ENCODE measurements around the gene SLC17A9.
A peak's percentile ranks its signal among the peaks of the same experiment; 100 is the strongest.

The SLC17A9 gene

GRCh38 chr20:62923669-62924441 lies 28.7 kb upstream of the SLC17A9 start:
- in situ Hi-C loops (cut with HindIII; ENCODE audit: low pct_ligation_motif_present, low sequenced_read_pairs) = no loop called here
- Histone ChIP-seq H3K27me3 (replicated peaks) (no peaks in the 10 kb centered on the region), H3K4me3 (ENCODE audit: low read depth, low read length) (no peak overlapping the region), H3K36me3 (replicated peaks) (no peaks in the 10 kb centered on the region), H3K27ac (peak overlapping the region; percentile 92)
- no peak for TF ChIP-seq CTCF (IDR thresholded peaks at IDR 0.05; ENCODE audit: low read depth, low read length, missing control alignments)
- no peak for DNase-seq

- no peaks in the 10 kb centered on the region for H3K27me3 ChIP-seq (replicated peaks)
- no peaks in the 10 kb centered on the region for H3K36me3 ChIP-seq (replicated peaks)
- H3K27ac ChIP-seq = peak overlapping the region; percentile 92
- in situ Hi-C loops (cut with HindIII; ENCODE audit: low pct_ligation_motif_present, low sequenced_read_pairs) = no loop called here
- DNase-seq = peak; percentile 28
- TF ChIP-seq CTCF (IDR thresholded peaks at IDR 0.05; ENCODE audit: low read depth, low read length, missing control alignments) = no peak
- peak overlapping the region; percentile 93 for H3K4me3 ChIP-seq (ENCODE audit: low read depth, low read length)
Measured at GRCh38 chr20:62924442-62925075, 27.9 kb upstream of the SLC17A9 start.

- in situ Hi-C loops (cut with HindIII; ENCODE audit: low pct_ligation_motif_present, low sequenced_read_pairs) = no loop called here
- Histone ChIP-seq H3K4me3 (ENCODE audit: low read depth, low read length) (peak overlapping the region; percentile 93), H3K36me3 (replicated peaks) (no peaks in the 10 kb centered on the region), H3K27ac (peak overlapping the region; percentile 92), H3K27me3 (replicated peaks) (no peaks in the 10 kb centered on the region)
- DNase-seq = no peak
- no peak for TF ChIP-seq CTCF (IDR thresholded peaks at IDR 0.05; ENCODE audit: low read depth, low read length, missing control alignments)
Measured at GRCh38 chr20:62925076-62925419, 27.5 kb upstream of the SLC17A9 start.

- no peak for TF ChIP-seq CTCF (IDR thresholded peaks at IDR 0.05; ENCODE audit: low read depth, low read length, missing control alignments)
- Histone ChIP-seq H3K36me3 (replicated peaks) (no peaks in the 10 kb centered on the region), H3K27ac (peak overlapping the region; percentile 92), H3K4me3 (ENCODE audit: low read depth, low read length) (peak overlapping the region; percentile 93), H3K27me3 (replicated peaks) (no peaks in the 10 kb centered on the region)
- in situ Hi-C loops (cut with HindIII; ENCODE audit: low pct_ligation_motif_present, low sequenced_read_pairs) = no loop called here
- DNase-seq = no peak
Measured at GRCh38 chr20:62925420-62926228, 26.9 kb upstream of the SLC17A9 start.

GRCh38 chr20:62926229-62927127 lies 26.0 kb upstream of the SLC17A9 start, which contains the start of gene DIDO1:
DIDO1 (minus strand) TSS chr20:62926505.
- Histone ChIP-seq H3K36me3 (replicated peaks) (no peaks in the 10 kb centered on the region), H3K27me3 (replicated peaks) (no peaks in the 10 kb centered on the region), H3K4me3 (ENCODE audit: low read depth, low read length) (peak within 1 kb of the TSS; percentile 93), H3K27ac (peak within 1 kb of the TSS; percentile 92)
- peak; percentile 52 for TF ChIP-seq CTCF (IDR thresholded peaks at IDR 0.05; ENCODE audit: low read depth, low read length, missing control alignments)
- DNase-seq = peak; percentile 59
- in situ Hi-C loops (cut with HindIII; ENCODE audit: low pct_ligation_motif_present, low sequenced_read_pairs) = no loop called here
